Mesenchymal stem cell (in vitro differentiated cells and primary cell): ENCODE measurements around the gene CA7.

Experiments used
- DNase-seq: peaks from one replicate; pipeline ENCODE4 v3.0.0-alpha.2; 2013
- H2AFZ ChIP-seq: one replicate; pipeline ENCODE4 v1.6.1; 2013; ENCODE audit warnings: low read depth, mild to moderate bottlenecking, control low read depth, inconsistent platforms, low read length, moderate library complexity
- H2AK5ac ChIP-seq: 2 replicates; pipeline ENCODE4 v1.6.1; 2013; ENCODE audit warnings: low read length, moderate library complexity, mild to moderate bottlenecking, inconsistent platforms; ENCODE audit not compliant: severe bottlenecking
- H2BK120ac ChIP-seq: one replicate; pipeline ENCODE4 v1.6.1; 2013; ENCODE audit warnings: low read depth, mild to moderate bottlenecking, inconsistent platforms, low read length, moderate library complexity
- H2BK12ac ChIP-seq, 2 experiments: one replicate each; pipeline ENCODE4 v1.6.1; 2013; ENCODE audit warnings: inconsistent platforms in 2 of 2, low read length in 2 of 2, mild to moderate bottlenecking in 2 of 2, moderate library complexity in 2 of 2, control low read depth in 1 of 2
- H2BK15ac ChIP-seq: one replicate; pipeline ENCODE4 v1.6.1; 2013; ENCODE audit warnings: mild to moderate bottlenecking, low read depth, inconsistent platforms; ENCODE audit not compliant: poor library complexity, severe bottlenecking
- H2BK5ac ChIP-seq: 2 replicates; pipeline ENCODE4 v1.6.1; 2013; ENCODE audit warnings: low read depth, mild to moderate bottlenecking, low read length, control low read depth, inconsistent platforms; ENCODE audit not compliant: poor library complexity, severe bottlenecking
- H3K14ac ChIP-seq, 2 experiments: one replicate each; pipeline ENCODE4 v1.6.1; 2013; ENCODE audit warnings: inconsistent platforms in 2 of 2, low read length in 2 of 2, control low read depth in 1 of 2, mild to moderate bottlenecking in 1 of 2, moderate library complexity in 1 of 2
- H3K18ac ChIP-seq, 2 experiments: one replicate each; pipeline ENCODE4 v1.6.1; 2013; ENCODE audit warnings: inconsistent platforms in 2 of 2, low read length in 2 of 2, control low read depth in 1 of 2, low read depth in 1 of 2, mild to moderate bottlenecking in 1 of 2
- H3K23ac ChIP-seq, 2 experiments: one replicate each; pipeline ENCODE4 v1.6.1; 2013; ENCODE audit warnings: inconsistent platforms in 2 of 2, low read length in 2 of 2, mild to moderate bottlenecking in 2 of 2, moderate library complexity in 2 of 2, control low read depth in 1 of 2
- H3K27ac ChIP-seq: 2 replicates; pipeline ENCODE4 v1.5.1; 2013; ENCODE audit warnings: mild to moderate bottlenecking, moderate library complexity, low read length, control low read depth, inconsistent platforms; ENCODE audit not compliant: poor library complexity, severe bottlenecking
- H3K27me3 ChIP-seq, 2 experiments: 2 replicates each; pipeline versions ENCODE4 v1.6.1 to v1.7.0; 2013; ENCODE audit warnings: low read length in 2 of 2, mild to moderate bottlenecking in 2 of 2, moderate library complexity in 2 of 2, control low read depth in 1 of 2, inconsistent platforms in 1 of 2; ENCODE audit not compliant: control insufficient read depth in 1 of 2, insufficient read depth in 1 of 2
- H3K36me3 ChIP-seq, 2 experiments: 2 replicates each; pipeline versions ENCODE4 v1.6.1 to v1.7.0; 2013; ENCODE audit warnings: low read length in 2 of 2, control low read depth in 1 of 2, inconsistent platforms in 1 of 2, low read depth in 1 of 2, mild to moderate bottlenecking in 1 of 2; ENCODE audit not compliant: insufficient read depth in 2 of 2, control insufficient read depth in 1 of 2
- H3K4ac ChIP-seq, 2 experiments: one replicate each; pipeline ENCODE4 v1.6.1; 2013; ENCODE audit warnings: inconsistent platforms in 2 of 2, low read length in 2 of 2, mild to moderate bottlenecking in 2 of 2, moderate library complexity in 2 of 2, control low read depth in 1 of 2, low read depth in 1 of 2
- H3K4me1 ChIP-seq: 2 replicates; pipeline ENCODE4 v1.6.1; 2013; ENCODE audit warnings: low read depth, low read length, control low read depth; ENCODE audit not compliant: control insufficient read depth, insufficient read depth
- H3K4me2 ChIP-seq: 2 replicates; pipeline ENCODE4 v1.6.1; 2013; ENCODE audit warnings: low read length, mild to moderate bottlenecking, inconsistent platforms; ENCODE audit not compliant: poor library complexity, severe bottlenecking
- H3K4me3 ChIP-seq, 2 experiments: 2 replicates each; pipeline versions ENCODE4 v1.5.1 to v1.7.0; 2013; ENCODE audit warnings: low read length in 2 of 2, mild to moderate bottlenecking in 2 of 2, control low read depth in 1 of 2, low read depth in 1 of 2; ENCODE audit not compliant: insufficient read depth in 1 of 2
- H3K79me1 ChIP-seq: replicated peaks from 2 replicates; pipeline ENCODE4 v1.6.1; 2013; ENCODE audit warnings: mild to moderate bottlenecking, control low read depth, low read length, inconsistent platforms; ENCODE audit not compliant: poor library complexity, severe bottlenecking
- H3K9ac ChIP-seq: 2 replicates; pipeline ENCODE4 v1.7.0; 2013; ENCODE audit warnings: mild to moderate bottlenecking, low read length, moderate library complexity
- H3K9me3 ChIP-seq: 2 replicates; pipeline ENCODE4 v1.7.0; 2013; ENCODE audit warnings: mild to moderate bottlenecking, low read length; ENCODE audit not compliant: control insufficient read depth
- H4K8ac ChIP-seq: one replicate; pipeline ENCODE4 v1.6.1; 2013; ENCODE audit warnings: inconsistent platforms, mild to moderate bottlenecking, low read length, moderate library complexity
- H4K91ac ChIP-seq: one replicate; pipeline ENCODE4 v1.6.1; 2013; ENCODE audit warnings: mild to moderate bottlenecking, low read length, inconsistent platforms
- WGBS: methylation state at CpG from one replicate; pipeline ENCODE4 v1.1.7; 2013; ENCODE audit warnings: mixed read lengths; 5-methylcytosine and 5-hydroxymethylcytosine counted together

Gene CA7

GRCh38 chr16:66881964-66882508 is 37.8 kb downstream of the CA7 start:
- no peak overlapping the region for H2BK12ac ChIP-seq
- H4K8ac ChIP-seq = no peak overlapping the region
- H3K27ac ChIP-seq = no peak overlapping the region
- peak overlapping the region in 1 of 2 experiments; percentile 17 for H3K23ac ChIP-seq
- peak overlapping the region; percentile 23 to 97 for H3K4me3 ChIP-seq
- H3K18ac ChIP-seq = no peak overlapping the region
- H3K27me3 ChIP-seq = no peaks in the 10 kb centered on the region
- H2BK5ac ChIP-seq = no peak overlapping the region
- peaks cover 33% of the 10 kb centered on the region for H3K79me1 ChIP-seq
- DNase-seq = no peak
- H3K14ac ChIP-seq = no peak overlapping the region
- H3K9ac ChIP-seq = no peak overlapping the region
- no peak overlapping the region for H3K4ac ChIP-seq
- H3K36me3 ChIP-seq = peaks cover 15 to 33% of the 10 kb centered on the region in 2 experiments
- no peak overlapping the region for H2BK120ac ChIP-seq
- no peak overlapping the region for H2AFZ ChIP-seq
- no peak overlapping the region for H4K91ac ChIP-seq
- 94% methylated on average over 6 of the region's 8 CpGs for WGBS
- peaks cover 17% of the 10 kb centered on the region for H3K4me1 ChIP-seq
- no peak overlapping the region for H2AK5ac ChIP-seq
- no peak overlapping the region for H3K4me2 ChIP-seq
- no peak overlapping the region for H2BK15ac ChIP-seq
- H3K9me3 ChIP-seq = no peaks in the 10 kb centered on the region

GRCh38 chr16:66882702-66883101 is 38.5 kb downstream of the CA7 start:
- peaks cover 15 to 37% of the 10 kb centered on the region in 2 experiments for H3K36me3 ChIP-seq
- H2BK120ac ChIP-seq = no peak overlapping the region
- H3K23ac ChIP-seq = no peak overlapping the region
- H3K27ac ChIP-seq = no peak overlapping the region
- peaks cover 33% of the 10 kb centered on the region for H3K79me1 ChIP-seq
- no peak overlapping the region for H3K9ac ChIP-seq
- H3K27me3 ChIP-seq = no peaks in the 10 kb centered on the region
- H2BK15ac ChIP-seq = no peak overlapping the region
- H2AFZ ChIP-seq = no peak overlapping the region
- WGBS = 97% methylated on average over 3 of the region's 3 CpGs
- no peak overlapping the region for H3K4me2 ChIP-seq
- H3K4ac ChIP-seq = no peak overlapping the region
- DNase-seq = no peak
- H3K4me3 ChIP-seq = no peak overlapping the region
- peaks cover 16% of the 10 kb centered on the region for H3K4me1 ChIP-seq
- H2BK5ac ChIP-seq = no peak overlapping the region
- H2AK5ac ChIP-seq = no peak overlapping the region
- H2BK12ac ChIP-seq = no peak overlapping the region
- H3K14ac ChIP-seq = no peak overlapping the region
- H3K9me3 ChIP-seq = no peaks in the 10 kb centered on the region
- H4K91ac ChIP-seq = no peak overlapping the region
- no peak overlapping the region for H4K8ac ChIP-seq
- no peak overlapping the region for H3K18ac ChIP-seq

GRCh38 chr16:66885491-66885890 is 41.3 kb downstream of the CA7 start:
- Histone ChIP-seq H2BK12ac (no peak overlapping the region), H3K4me1 (peaks cover 10% of the 10 kb centered on the region), H2BK120ac (no peak overlapping the region), H3K18ac (no peak overlapping the region), H2BK15ac (no peak overlapping the region), H2AFZ (no peak overlapping the region), H3K79me1 (peaks cover 42% of the 10 kb centered on the region), H3K27ac (no peak overlapping the region), H3K4ac (no peak overlapping the region), H4K8ac (no peak overlapping the region), H3K9ac (no peak overlapping the region), H3K23ac (no peak overlapping the region), H2BK5ac (no peak overlapping the region), H3K9me3 (no peaks in the 10 kb centered on the region), H3K4me2 (no peak overlapping the region), H2AK5ac (no peak overlapping the region), H3K36me3 (peaks cover 17 to 42% of the 10 kb centered on the region in 2 experiments), H4K91ac (no peak overlapping the region), H3K27me3 (no peaks in the 10 kb centered on the region), H3K14ac (no peak overlapping the region), H3K4me3 (peak overlapping the region in 1 of 2 experiments; percentile 8)
- no peak for DNase-seq
- WGBS = 96% methylated on average over 10 of the region's 12 CpGs

GRCh38 chr16:66886321-66886720 is 42.1 kb downstream of the CA7 start:
- Histone ChIP-seq H3K4me3 (no peak overlapping the region), H4K8ac (no peak overlapping the region), H3K9me3 (no peaks in the 10 kb centered on the region), H3K4ac (no peak overlapping the region), H3K23ac (no peak overlapping the region), H3K4me2 (no peak overlapping the region), H2BK12ac (no peak overlapping the region), H2BK15ac (no peak overlapping the region), H2BK5ac (no peak overlapping the region), H2BK120ac (no peak overlapping the region), H2AFZ (no peak overlapping the region), H3K4me1 (peaks cover 8% of the 10 kb centered on the region), H3K9ac (no peak overlapping the region), H3K18ac (no peak overlapping the region), H4K91ac (no peak overlapping the region), H3K79me1 (peaks cover 40% of the 10 kb centered on the region), H2AK5ac (no peak overlapping the region), H3K14ac (no peak overlapping the region), H3K36me3 (peaks cover 20 to 42% of the 10 kb centered on the region in 2 experiments), H3K27ac (no peak overlapping the region), H3K27me3 (no peaks in the 10 kb centered on the region)
- WGBS = 44% methylated on average over 2 of the region's 2 CpGs
- DNase-seq = no peak
